DMS114 treated with DMSO at 0.1 percent for 48 hours (cell line): ENCODE measurements around the gene NDUFS3.
"Not testable (repeated sequence)": the region's sequence is repeated elsewhere in the genome, so short reads cannot be mapped to it uniquely, and the experiment has no call there.

Experiments used
- DNase-seq: peaks from one replicate; lab custom pipeline; 2025; ENCODE audit not compliant: unreplicated experiment; lab: John Stamatoyannopoulos, UW

NDUFS3 gene

GRCh38 chr11:47578524-47579494, at the start of gene NDUFS3, which contains the start of gene KBTBD4:
Gene NDUFS3 (plus strand): TSS chr11:47579074. CDS start chr11:47579092, 18 bp downstream.
Gene KBTBD4 (minus strand): TSS chr11:47578970. CDS start chr11:47578951, 19 bp downstream.
- DNase-seq = peak; percentile 80

- DNase-seq = no peak
Measured at GRCh38 chr11:47529951-47530350, 48.9 kb upstream of the NDUFS3 start.

- DNase-seq = not testable (repeated sequence)
Measured at GRCh38 chr11:47530721-47531120, 48.2 kb upstream of the NDUFS3 start.

- no peak for DNase-seq
Measured at GRCh38 chr11:47531666-47532065, 47.2 kb upstream of the NDUFS3 start.

GRCh38 chr11:47532597-47533213, 46.2 kb upstream of the NDUFS3 start:
- DNase-seq = no peak

- no peak for DNase-seq
Measured at GRCh38 chr11:47533690-47534151, 45.2 kb upstream of the NDUFS3 start.

- no peak for DNase-seq
Measured at GRCh38 chr11:47534704-47535251, 44.1 kb upstream of the NDUFS3 start.

- no peak for DNase-seq
Measured at GRCh38 chr11:47536915-47537314, 42.0 kb upstream of the NDUFS3 start.

GRCh38 chr11:47538741-47539565, 39.9 kb upstream of the NDUFS3 start:
- DNase-seq = no peak

- no peak for DNase-seq
Measured at GRCh38 chr11:47539681-47540039, 39.2 kb upstream of the NDUFS3 start.

GRCh38 chr11:47541070-47541469, 37.8 kb upstream of the NDUFS3 start:
- DNase-seq = no peak

- no peak for DNase-seq
Measured at GRCh38 chr11:47545298-47545697, 33.6 kb upstream of the NDUFS3 start.

- not testable (repeated sequence) for DNase-seq
Measured at GRCh38 chr11:47546274-47546673, 32.6 kb upstream of the NDUFS3 start.

- no peak for DNase-seq
Measured at GRCh38 chr11:47550288-47551047, 28.4 kb upstream of the NDUFS3 start.

- DNase-seq = no peak
Measured at GRCh38 chr11:47551086-47551485, 27.8 kb upstream of the NDUFS3 start.

- DNase-seq = peak; percentile 16
Measured at GRCh38 chr11:47552056-47552565, 26.8 kb upstream of the NDUFS3 start.

- DNase-seq = peak; percentile 77
Measured at GRCh38 chr11:47552566-47553405, 26.1 kb upstream of the NDUFS3 start, which contains the start of gene CELF1. Gene CELF1 (minus strand): TSS chr11:47553132. CDS start chr11:47499523, 53,609 bp downstream.

GRCh38 chr11:47553406-47553743, 25.5 kb upstream of the NDUFS3 start:
- DNase-seq = no peak

- DNase-seq = not testable (repeated sequence)
Measured at GRCh38 chr11:47557004-47557403, 21.9 kb upstream of the NDUFS3 start.
